SK-N-SH (cell line): ENCODE data around the gene NEGR1.

Experiments
- CTCF ChIP-seq: fragments of 200-600 bp; sonication (generic); IDR thresholded peaks from 2 replicates; pipeline ENCODE4 v1.6.1; 2017; ENCODE audit warnings: antibody characterized with exemption, mild to moderate bottlenecking, moderate library complexity
- FOXJ3 ChIP-seq: sonication (generic); formaldehyde crosslinking; IDR thresholded peaks from 2 replicates; pipeline ENCODE4 v1.5.1; 2020; ENCODE audit warnings: mild to moderate bottlenecking, missing genetic modification reagents
- MAX ChIP-seq: IDR thresholded peaks from 2 replicates; pipeline ENCODE4 v1.4.0; 2012; ENCODE audit warnings: low read depth
- POLR2AphosphoS5 ChIP-seq: IDR thresholded peaks from 2 replicates; pipeline ENCODE4 v1.6.1; 2012; ENCODE audit warnings: low read depth, low read length
- RAD21 ChIP-seq: IDR thresholded peaks from 2 replicates; pipeline ENCODE4 v1.6.1; 2012; ENCODE audit warnings: mild to moderate bottlenecking, low read length
- USF1 ChIP-seq: IDR thresholded peaks from 2 replicates; pipeline ENCODE4 v1.4.0; 2012; ENCODE audit warnings: low read depth, borderline replicate concordance
- ZBTB33 ChIP-seq: IDR thresholded peaks from 2 replicates; pipeline ENCODE4 v1.4.0; 2012; ENCODE audit warnings: low read depth, borderline replicate concordance

- no peak for TF ChIP-seq CTCF
- TF ChIP-seq POLR2AphosphoS5 = no peak
- no peak for TF ChIP-seq RAD21
- no peak for TF ChIP-seq FOXJ3 (CRISPR knock-in tag)
- no peak for TF ChIP-seq MAX
- TF ChIP-seq ZBTB33 = no peak
- no peak for TF ChIP-seq USF1
These were observed 230.8 kb downstream of the NEGR1 start for GRCh38 chr1:72051538-72051937.
